Activated T-helper 1 cell treated with anti-CD3 and anti-CD28 coated beads, Interleukin-12 subunit alpha, Interleukin-12 subunit beta, Interleukin-2, Interleukin-4 antibody, amounts not matched to agents 30 ng/mL and 10 ng/mL and 1 ng/mL, durations not matched to agents 14 hours and 24 hours and 36 hours (primary cell): Measurements from ENCODE around the gene CLASP1. TPM values are rescaled to one million over a fixed set of nuclear protein-coding genes. Genes with fewer than 3 reads are reported as not detected.
A peak's percentile ranks its signal among the peaks of the same experiment; 100 is the strongest.

Experiments used
- DNase-seq: peaks from one replicate; pipeline ENCODE4 v3.0.0; 2021; ENCODE audit warnings: low spot score
- H3K27ac Mint-ChIP-seq: one replicate; pipeline ENCODE4 v1.8.0; 2021; ENCODE audit warnings: mild to moderate bottlenecking, mixed read lengths
- H3K27me3 Mint-ChIP-seq: one replicate; pipeline ENCODE4 v1.8.0; 2022; ENCODE audit warnings: mild to moderate bottlenecking, moderate library complexity, mixed read lengths; ENCODE audit not compliant: insufficient read depth
- H3K36me3 Mint-ChIP-seq: one replicate; pipeline ENCODE4 v1.8.0; 2021; ENCODE audit warnings: low read depth, mixed read lengths
- H3K4me1 Mint-ChIP-seq: one replicate; pipeline ENCODE4 v1.8.0; 2021; ENCODE audit warnings: low read depth, mixed read lengths
- H3K4me3 Mint-ChIP-seq: one replicate; pipeline ENCODE4 v1.8.0; 2021; ENCODE audit warnings: mild to moderate bottlenecking, moderate library complexity, mixed read lengths
- H3K9me3 Mint-ChIP-seq: one replicate; pipeline ENCODE4 v1.8.0; 2021; ENCODE audit warnings: mixed read lengths
- intact Hi-C: fragments of 100-400 bp; cut with micrococcal nuclease; formaldehyde crosslinking; loops from one replicate; pipeline ENCODE4 v1.15.1; 2024
- total RNA-seq: library from RNA; stranded (reverse); gene quantifications from 2 replicates; pipeline ENCODE4 v1.2.3, GENCODE V29; 2022

The CLASP1 gene
- total RNA-seq, 1 donor from 2014 or later = 62.6 TPM

DNA sequence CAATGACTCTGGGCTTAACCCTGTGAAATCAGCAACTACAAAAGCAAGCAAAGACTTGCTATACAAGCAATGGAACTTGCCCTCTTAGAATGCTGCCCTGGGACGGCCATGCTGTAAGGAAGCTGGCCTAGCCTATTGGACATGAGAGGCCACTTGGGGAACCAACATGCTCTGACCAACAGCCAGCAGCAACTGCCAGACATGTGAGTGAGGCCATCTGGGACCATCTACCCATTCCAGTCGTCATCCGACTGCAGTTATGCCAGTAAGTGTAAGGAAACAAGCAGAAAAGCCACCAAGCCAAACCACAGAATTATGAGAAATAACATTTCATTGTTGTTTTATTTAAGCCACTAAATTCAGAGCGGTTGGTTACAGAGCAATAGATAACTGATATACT is 40.9 kb downstream of the CLASP1 start:
- no peak for DNase-seq
- Mint-ChIP-seq H3K4me3 (no peak overlapping the region), H3K27me3 (no peaks in the 10 kb centered on the region), H3K27ac (no peak overlapping the region), H3K36me3 (peaks cover 19% of the 10 kb centered on the region), H3K9me3 (no peaks in the 10 kb centered on the region), H3K4me1 (peaks cover 6% of the 10 kb centered on the region)
- intact Hi-C loops = no loop called here

DNA sequence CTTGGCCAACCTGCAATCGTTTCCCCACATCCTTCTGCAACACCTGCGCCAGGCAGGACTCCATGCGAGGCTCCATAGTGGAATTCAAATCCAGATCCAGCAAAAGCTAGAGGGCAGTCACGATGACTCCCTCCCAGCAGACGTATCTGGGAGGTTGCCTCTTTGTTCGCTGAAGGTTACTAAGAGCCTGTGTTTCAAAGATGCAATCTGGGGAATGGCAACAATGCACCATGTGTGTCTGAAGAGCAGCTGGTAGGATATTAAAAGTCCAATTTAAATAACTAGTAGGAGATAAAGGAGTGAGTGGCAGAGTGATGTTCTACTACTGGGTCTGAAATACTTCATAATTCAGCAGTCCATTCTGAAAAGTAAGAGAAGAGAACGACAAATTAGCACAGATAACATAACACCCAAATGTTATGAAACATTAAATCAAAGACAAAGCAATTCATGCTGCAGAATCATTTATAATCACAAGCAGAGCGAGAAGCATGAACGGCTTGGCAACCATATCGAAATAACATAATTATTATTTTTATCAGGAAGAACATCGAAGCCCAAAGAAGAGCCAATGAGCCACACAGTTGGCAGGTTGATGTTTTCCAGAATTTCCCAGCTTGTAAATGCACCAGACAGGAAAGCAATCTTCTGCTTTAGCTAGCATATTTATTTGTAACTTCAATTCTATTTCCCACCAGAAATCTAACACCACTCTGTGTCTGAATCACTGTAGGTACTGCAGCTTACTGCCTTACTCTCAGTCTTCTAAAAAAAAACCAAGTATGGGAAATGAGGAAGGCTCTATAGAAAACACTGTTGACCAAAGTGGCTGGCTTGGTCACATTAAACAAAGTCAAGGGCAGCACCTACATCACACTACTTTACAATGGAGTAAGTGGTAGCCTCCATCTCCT is 43.2 kb downstream of the CLASP1 start:
- Mint-ChIP-seq H3K27me3 (no peaks in the 10 kb centered on the region), H3K4me3 (no peak overlapping the region), H3K27ac (no peak overlapping the region), H3K36me3 (peaks cover 19% of the 10 kb centered on the region), H3K9me3 (no peaks in the 10 kb centered on the region), H3K4me1 (peaks cover 15% of the 10 kb centered on the region)
- DNase-seq = no peak
- intact Hi-C loops = no loop called here

- intact Hi-C loops = no loop called here
- peaks cover 20% of the 10 kb centered on the region for H3K4me1 Mint-ChIP-seq
- H3K9me3 Mint-ChIP-seq = no peaks in the 10 kb centered on the region
- no peaks in the 10 kb centered on the region for H3K27me3 Mint-ChIP-seq
- no peak for DNase-seq
- H3K36me3 Mint-ChIP-seq = peaks cover 17% of the 10 kb centered on the region
- H3K4me3 Mint-ChIP-seq = no peak overlapping the region
- no peak overlapping the region for H3K27ac Mint-ChIP-seq
These were observed 46.1 kb downstream of the CLASP1 start for GRCh38 chr2:121603185-121603584.

DNA sequence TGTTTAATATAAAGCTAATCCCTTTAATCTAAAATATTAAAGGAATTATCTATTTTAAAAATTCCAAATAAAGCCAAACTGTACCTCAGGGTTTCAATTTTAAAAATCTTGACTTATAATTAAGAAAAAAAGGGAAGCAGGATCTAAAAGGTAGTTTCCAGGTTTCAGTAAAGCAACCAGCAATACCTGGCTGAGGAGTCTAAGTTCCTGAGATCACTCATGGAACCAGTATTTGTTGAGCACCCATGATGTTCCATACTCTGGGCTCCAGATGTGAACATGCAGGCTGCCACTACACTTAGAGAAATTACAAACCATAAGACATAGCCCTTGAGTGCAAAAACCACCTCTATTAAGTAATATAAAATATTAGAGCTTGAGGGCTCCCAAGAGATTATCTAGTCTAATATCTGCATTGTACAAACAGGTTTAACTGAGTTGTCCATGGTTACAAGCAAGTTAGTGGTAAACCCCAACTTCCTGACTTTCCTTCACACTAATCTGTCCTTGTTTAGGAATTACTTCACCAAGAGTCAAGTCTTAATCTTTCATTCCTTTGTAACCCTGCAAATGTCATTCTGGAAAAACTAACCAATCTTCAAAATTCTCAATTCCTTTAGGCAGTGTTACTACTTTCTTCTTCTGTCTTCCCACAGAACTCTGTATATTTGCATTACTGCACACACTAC is 49.2 kb downstream of the CLASP1 start:
- intact Hi-C loops = no loop called here
- DNase-seq = no peak
- H3K27me3 Mint-ChIP-seq = no peaks in the 10 kb centered on the region
- H3K4me3 Mint-ChIP-seq = no peak overlapping the region
- peaks cover 11% of the 10 kb centered on the region for H3K36me3 Mint-ChIP-seq
- no peak overlapping the region for H3K27ac Mint-ChIP-seq
- H3K9me3 Mint-ChIP-seq = no peaks in the 10 kb centered on the region
- peaks cover 51% of the 10 kb centered on the region for H3K4me1 Mint-ChIP-seq

DNA sequence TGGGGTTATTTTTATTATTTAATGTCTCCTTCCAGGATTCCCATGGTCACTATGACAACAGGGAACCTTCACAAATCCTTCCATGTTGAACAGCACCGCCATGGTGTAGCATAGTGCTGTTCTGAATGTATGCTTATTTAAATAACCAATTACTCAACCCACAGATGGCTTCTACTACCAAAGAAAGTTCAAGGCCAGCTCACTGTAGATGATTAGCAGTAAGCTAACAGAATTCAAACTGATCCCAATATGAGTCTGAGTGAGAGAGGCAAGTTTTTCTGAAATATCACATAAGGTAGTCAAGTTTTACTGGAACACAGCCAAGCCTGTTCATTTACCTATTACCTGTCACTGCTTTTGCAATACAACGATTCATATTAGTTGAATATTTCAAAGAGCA is 51.2 kb downstream of the CLASP1 start:
- H3K27ac Mint-ChIP-seq = no peak overlapping the region
- H3K27me3 Mint-ChIP-seq = no peaks in the 10 kb centered on the region
- H3K36me3 Mint-ChIP-seq = peaks cover 5% of the 10 kb centered on the region
- DNase-seq = no peak
- H3K4me3 Mint-ChIP-seq = no peak overlapping the region
- no peaks in the 10 kb centered on the region for H3K9me3 Mint-ChIP-seq
- peaks cover 55% of the 10 kb centered on the region for H3K4me1 Mint-ChIP-seq
- intact Hi-C loops = no loop called here

DNA sequence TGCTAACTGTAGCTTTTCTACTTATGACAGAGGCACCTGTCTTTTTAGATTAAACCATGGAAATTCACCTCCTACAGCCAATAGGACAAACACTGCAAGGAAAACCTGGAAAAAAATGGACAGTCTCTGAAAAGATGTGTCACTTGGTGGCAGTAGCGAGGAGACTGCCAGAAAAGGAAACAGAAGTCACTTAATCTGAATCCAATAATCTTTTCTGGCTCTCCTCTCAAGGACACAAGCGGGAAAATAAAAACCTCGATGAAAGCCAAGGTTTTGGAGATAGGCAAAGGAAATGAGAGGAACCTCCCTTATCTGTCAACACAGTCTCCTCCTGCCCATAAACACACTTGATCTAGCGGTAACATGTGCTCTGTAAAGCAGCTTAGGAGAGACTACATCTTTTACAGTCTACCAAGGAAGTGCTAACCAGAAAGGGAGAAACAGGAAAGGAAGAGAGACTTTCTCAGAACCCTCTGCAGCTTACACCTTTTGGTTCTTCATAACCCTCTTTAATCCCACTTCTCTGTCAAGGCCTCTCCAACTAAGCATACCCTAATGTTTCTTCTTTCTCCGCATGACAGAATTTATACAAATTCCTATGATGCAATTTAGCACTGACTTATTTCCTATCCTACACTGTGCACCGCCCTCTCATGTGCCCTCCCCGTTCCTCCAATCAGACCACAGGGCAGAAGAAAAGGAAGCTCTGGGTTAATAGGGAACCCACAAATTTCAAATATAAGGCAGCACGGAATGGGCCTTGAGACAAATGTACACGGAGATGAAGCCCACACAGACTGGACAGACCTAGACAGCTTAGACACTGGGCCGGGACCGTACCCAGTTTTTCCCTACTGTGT is 52.8 kb downstream of the CLASP1 start:
- Mint-ChIP-seq H3K4me1 (peaks cover 58% of the 10 kb centered on the region), H3K9me3 (no peaks in the 10 kb centered on the region), H3K27ac (peak overlapping the region; percentile 61), H3K27me3 (no peaks in the 10 kb centered on the region), H3K4me3 (peak overlapping the region; percentile 60), H3K36me3 (no peaks in the 10 kb centered on the region)
- DNase-seq = no peak
- intact Hi-C loops = loop anchor here (1.0 to 2.0 kb wide), 5 partner anchors 52 to 141 kb away; partner anchors contain the start of gene RNU4ATAC

GRCh38 chr2:121595012-121595891 is 54.0 kb downstream of the CLASP1 start:
- Mint-ChIP-seq H3K27ac (no peak overlapping the region), H3K4me1 (peaks cover 52% of the 10 kb centered on the region), H3K27me3 (no peaks in the 10 kb centered on the region), H3K4me3 (no peak overlapping the region), H3K36me3 (no peaks in the 10 kb centered on the region), H3K9me3 (no peaks in the 10 kb centered on the region)
- DNase-seq = no peak
- intact Hi-C loops = no loop called here

DNA sequence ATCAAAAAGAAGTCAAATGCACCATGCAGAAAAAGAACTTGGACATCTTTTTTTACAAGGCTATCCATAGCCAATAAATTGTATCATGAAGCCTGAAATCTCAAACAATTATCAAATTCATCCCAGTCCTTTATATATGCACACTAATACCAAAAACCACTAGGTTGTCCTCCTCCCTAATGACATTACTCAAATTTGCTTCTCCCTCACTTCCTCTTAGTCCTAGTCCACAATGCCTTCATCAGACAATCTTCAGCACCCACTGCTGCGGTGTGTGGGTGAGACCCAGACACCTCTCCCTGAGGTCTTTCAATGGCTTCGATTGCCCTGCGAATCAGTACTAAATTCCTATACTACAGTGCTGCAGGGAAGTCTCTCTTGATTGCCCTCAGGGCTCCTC is 58.1 kb downstream of the CLASP1 start:
- Mint-ChIP-seq H3K27ac (no peak overlapping the region), H3K4me3 (no peak overlapping the region), H3K27me3 (no peaks in the 10 kb centered on the region), H3K36me3 (peaks cover 8% of the 10 kb centered on the region), H3K4me1 (peaks cover 28% of the 10 kb centered on the region), H3K9me3 (no peaks in the 10 kb centered on the region)
- intact Hi-C loops = no loop called here
- no peak for DNase-seq

DNA sequence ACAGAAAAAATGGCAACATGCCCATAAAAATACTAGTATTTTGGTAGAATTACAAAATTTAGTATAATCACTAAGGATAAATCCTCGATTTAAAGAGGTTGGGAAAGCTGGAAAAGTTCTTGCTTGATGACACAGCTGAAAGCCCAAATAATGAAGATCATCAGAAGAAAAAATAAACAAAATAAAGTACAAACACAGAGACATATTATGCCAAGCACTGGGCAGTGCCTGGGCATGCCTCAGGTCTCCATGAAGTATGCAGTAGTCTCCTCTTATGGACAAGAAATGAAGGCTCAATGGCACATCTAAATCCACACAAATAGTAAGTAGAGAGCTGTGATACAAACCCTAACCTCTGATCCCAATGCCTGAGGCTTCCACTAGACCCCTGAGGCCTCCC is 60.9 kb downstream of the CLASP1 start:
- intact Hi-C loops = no loop called here
- Mint-ChIP-seq H3K4me3 (no peak overlapping the region), H3K4me1 (peaks cover 27% of the 10 kb centered on the region)

DNA sequence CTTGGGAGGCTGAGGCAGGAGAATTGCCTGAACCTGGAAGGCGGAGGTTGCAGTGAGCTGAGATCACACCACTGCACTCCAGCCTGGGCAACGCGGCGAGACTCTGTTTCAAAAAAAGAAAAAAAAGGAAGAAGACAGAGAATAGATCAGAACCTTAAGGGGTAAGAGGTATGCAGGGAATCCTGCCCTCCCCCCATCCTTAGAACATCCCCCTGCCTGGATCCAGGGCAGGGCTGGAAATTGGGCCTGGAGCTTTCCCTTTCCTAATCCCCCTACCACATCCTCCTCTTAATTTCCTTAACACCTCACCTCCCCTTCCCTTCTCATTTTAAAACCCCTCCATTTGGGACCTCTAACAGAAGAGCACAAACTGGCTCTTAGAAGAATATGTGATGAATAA is 62.1 kb downstream of the CLASP1 start:
- intact Hi-C loops = no loop called here
- no peak overlapping the region for H3K27ac Mint-ChIP-seq

More for the DNA sequence above, 60.9 kb downstream of the CLASP1 start:
- no peaks in the 10 kb centered on the region for H3K27me3 Mint-ChIP-seq
- H3K9me3 Mint-ChIP-seq = no peaks in the 10 kb centered on the region
- no peak for DNase-seq
- H3K36me3 Mint-ChIP-seq = peaks cover 8% of the 10 kb centered on the region
- no peak overlapping the region for H3K27ac Mint-ChIP-seq

GRCh38 chr2:121584741-121585140 is 64.5 kb downstream of the CLASP1 start:
- H3K4me3 Mint-ChIP-seq = no peak overlapping the region
- intact Hi-C loops = no loop called here
- peaks cover 7% of the 10 kb centered on the region for H3K36me3 Mint-ChIP-seq
- peaks cover 14% of the 10 kb centered on the region for H3K4me1 Mint-ChIP-seq
- DNase-seq = no peak
- H3K9me3 Mint-ChIP-seq = no peaks in the 10 kb centered on the region
- no peaks in the 10 kb centered on the region for H3K27me3 Mint-ChIP-seq
- no peak overlapping the region for H3K27ac Mint-ChIP-seq

More for the DNA sequence above, 62.1 kb downstream of the CLASP1 start:
- Mint-ChIP-seq H3K4me3 (no peak overlapping the region), H3K27me3 (no peaks in the 10 kb centered on the region), H3K4me1 (peaks cover 24% of the 10 kb centered on the region), H3K9me3 (no peaks in the 10 kb centered on the region), H3K36me3 (peaks cover 8% of the 10 kb centered on the region)
- no peak for DNase-seq

DNA sequence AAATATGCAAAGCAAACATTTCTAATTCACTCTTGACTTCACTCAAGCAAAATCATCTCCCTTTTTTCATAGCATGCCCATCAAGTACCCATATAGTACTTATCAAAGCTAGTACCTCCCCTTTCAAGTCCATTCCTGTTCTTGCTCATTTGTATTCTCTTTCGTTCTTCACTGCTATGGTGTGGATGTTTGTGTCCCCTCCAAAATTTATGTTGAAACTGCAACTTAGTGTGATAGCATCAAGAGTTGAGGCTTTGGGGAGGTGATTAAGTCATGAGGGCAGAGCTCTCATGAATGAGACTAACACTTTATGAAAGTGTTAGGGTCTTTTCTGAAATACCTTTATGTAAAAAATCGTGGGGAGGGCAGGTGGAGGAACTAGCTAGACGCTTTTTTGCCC is 65.7 kb downstream of the CLASP1 start:
- Mint-ChIP-seq H3K27ac (no peak overlapping the region), H3K4me3 (no peak overlapping the region), H3K27me3 (no peaks in the 10 kb centered on the region), H3K36me3 (peaks cover 4% of the 10 kb centered on the region), H3K9me3 (no peaks in the 10 kb centered on the region), H3K4me1 (peaks cover 14% of the 10 kb centered on the region)
- no peak for DNase-seq
- intact Hi-C loops = no loop called here
